MM.1S (cell line): ENCODE measurements around the gene CELF4.

ENCODE experiments used
- DNase-seq: peaks from one replicate; pipeline ENCODE4 v3.0.0-alpha.2; 2015
- H2AFZ ChIP-seq: fragments of 300-600 bp; sonication (generic); 2 replicates; pipeline ENCODE4 v1.6.0; 2016; ENCODE audit warnings: antibody characterized with exemption, low read length
- H3F3A ChIP-seq: fragments of 300-600 bp; sonication (generic); 2 replicates; pipeline ENCODE4 v1.6.1; 2016; ENCODE audit warnings: mild to moderate bottlenecking, antibody characterized with exemption, low read length, moderate library complexity, mixed read lengths; ENCODE audit not compliant: insufficient read depth
- H3K27ac ChIP-seq: fragments of 300-600 bp; sonication (generic); 2 replicates; pipeline ENCODE4 v1.5.1; 2016; ENCODE audit warnings: mild to moderate bottlenecking, low read length
- H3K27me3 ChIP-seq: fragments of 300-600 bp; sonication (generic); replicated peaks from 2 replicates; pipeline ENCODE4 v1.6.0; 2016; ENCODE audit warnings: low read length; ENCODE audit not compliant: insufficient read depth
- H3K36me3 ChIP-seq: fragments of 300-600 bp; sonication (generic); replicated peaks from 2 replicates; pipeline ENCODE4 v1.6.1; 2016; ENCODE audit warnings: mild to moderate bottlenecking, low read length, mixed read lengths; ENCODE audit not compliant: insufficient read depth
- H3K4me1 ChIP-seq: fragments of 300-600 bp; sonication (generic); 2 replicates; pipeline ENCODE4 v1.6.1; 2016; ENCODE audit warnings: low read length, mixed read lengths
- H3K4me2 ChIP-seq: fragments of 300-600 bp; sonication (generic); 2 replicates; pipeline ENCODE4 v1.6.0; 2016; ENCODE audit warnings: low read depth, low read length
- H3K4me3 ChIP-seq: fragments of 300-600 bp; sonication (generic); 2 replicates; pipeline ENCODE4 v1.5.1; 2016; ENCODE audit warnings: low read length, mixed read lengths
- H3K79me2 ChIP-seq: fragments of 300-600 bp; sonication (generic); 2 replicates; pipeline ENCODE4 v1.6.1; 2016; ENCODE audit warnings: mixed run types, low read length, mixed read lengths
- H3K9ac ChIP-seq: fragments of 300-600 bp; sonication (generic); 2 replicates; pipeline ENCODE4 v1.6.1; 2016; ENCODE audit warnings: low read length, mixed read lengths
- H3K9me2 ChIP-seq: fragments of 300-600 bp; sonication (generic); replicated peaks from 2 replicates; pipeline ENCODE4 v1.6.1; 2016; ENCODE audit warnings: mild to moderate bottlenecking, low read length, mixed read lengths; ENCODE audit not compliant: insufficient read depth
- H3K9me3 ChIP-seq: fragments of 300-600 bp; sonication (generic); replicated peaks from 2 replicates; pipeline ENCODE4 v1.6.1; 2016; ENCODE audit warnings: mild to moderate bottlenecking, low read length, mixed read lengths; ENCODE audit not compliant: insufficient read depth
- H4K20me1 ChIP-seq: fragments of 300-600 bp; sonication (generic); 2 replicates; pipeline ENCODE4 v1.6.1; 2016; ENCODE audit warnings: mild to moderate bottlenecking, low read length, moderate library complexity, mixed read lengths; ENCODE audit not compliant: insufficient read depth
- EZH2 ChIP-seq: fragments of 300-600 bp; sonication (generic); optimal IDR thresholded peaks from 2 replicates; pipeline ENCODE3; 2017; ENCODE audit warnings: low read depth, mild to moderate bottlenecking, antibody characterized with exemption, low read length, mixed read lengths
- EZH2phosphoT487 ChIP-seq: fragments of 300-600 bp; sonication (generic); IDR thresholded peaks from 2 replicates; pipeline ENCODE4 v1.6.1; 2018; ENCODE audit warnings: antibody characterized with exemption, low read length
- TF ChIP-seq, protein P1 (sequence below): fragments of 300-600 bp; sonication (generic); IDR thresholded peaks from 2 replicates; pipeline ENCODE4 v1.5.1; 2016; ENCODE audit warnings: antibody characterized with exemption, low read length, mixed read lengths

CELF4 gene

DNA sequence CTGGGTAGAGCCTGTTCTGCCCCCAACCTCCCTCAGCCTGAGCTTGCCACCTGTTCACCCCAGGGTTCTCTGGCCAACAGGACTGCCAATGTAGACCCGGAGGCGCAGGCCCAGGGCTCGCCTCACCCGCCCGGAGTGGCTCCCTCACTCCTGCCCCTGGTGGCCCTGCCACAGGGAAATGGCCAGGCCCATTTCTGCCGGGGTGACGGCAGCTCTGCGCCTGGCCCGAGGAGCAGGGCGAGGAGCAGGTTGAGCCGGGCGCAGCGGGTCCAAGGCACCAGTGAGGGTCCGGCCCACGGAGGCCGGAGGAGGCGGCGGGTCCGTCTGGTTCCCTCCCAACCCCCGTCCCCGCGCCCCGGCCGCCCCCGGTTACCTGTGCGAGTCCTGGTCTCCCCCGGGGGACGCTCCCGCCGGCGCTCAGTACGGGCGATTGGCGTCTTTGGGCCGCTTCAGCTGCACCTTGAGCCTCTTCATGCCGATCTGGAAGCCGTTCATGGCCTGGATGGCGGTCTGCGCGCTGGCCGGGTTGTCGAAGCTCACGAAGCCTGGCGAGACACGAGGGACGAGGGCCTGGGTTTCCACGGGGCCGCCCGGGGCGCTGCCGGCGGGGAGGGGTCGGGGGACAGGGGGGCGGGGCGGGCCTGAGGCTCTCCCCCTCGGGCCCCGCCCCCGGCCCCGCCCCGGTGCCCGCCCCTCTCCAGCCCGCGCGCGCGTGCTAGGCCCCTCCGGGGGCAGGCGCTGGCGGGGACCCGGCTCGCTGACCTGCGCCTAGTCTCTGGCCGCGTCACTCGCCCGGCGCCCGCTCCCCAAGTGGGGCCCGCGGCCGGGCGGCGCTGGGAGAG lies 312.0 kb downstream of the CELF4 start:
- H3K9ac ChIP-seq = no peak overlapping the region
- TF ChIP-seq EZH2phosphoT487 (no peak), EZH2 (no peak)
- TF ChIP-seq, protein P1, sequence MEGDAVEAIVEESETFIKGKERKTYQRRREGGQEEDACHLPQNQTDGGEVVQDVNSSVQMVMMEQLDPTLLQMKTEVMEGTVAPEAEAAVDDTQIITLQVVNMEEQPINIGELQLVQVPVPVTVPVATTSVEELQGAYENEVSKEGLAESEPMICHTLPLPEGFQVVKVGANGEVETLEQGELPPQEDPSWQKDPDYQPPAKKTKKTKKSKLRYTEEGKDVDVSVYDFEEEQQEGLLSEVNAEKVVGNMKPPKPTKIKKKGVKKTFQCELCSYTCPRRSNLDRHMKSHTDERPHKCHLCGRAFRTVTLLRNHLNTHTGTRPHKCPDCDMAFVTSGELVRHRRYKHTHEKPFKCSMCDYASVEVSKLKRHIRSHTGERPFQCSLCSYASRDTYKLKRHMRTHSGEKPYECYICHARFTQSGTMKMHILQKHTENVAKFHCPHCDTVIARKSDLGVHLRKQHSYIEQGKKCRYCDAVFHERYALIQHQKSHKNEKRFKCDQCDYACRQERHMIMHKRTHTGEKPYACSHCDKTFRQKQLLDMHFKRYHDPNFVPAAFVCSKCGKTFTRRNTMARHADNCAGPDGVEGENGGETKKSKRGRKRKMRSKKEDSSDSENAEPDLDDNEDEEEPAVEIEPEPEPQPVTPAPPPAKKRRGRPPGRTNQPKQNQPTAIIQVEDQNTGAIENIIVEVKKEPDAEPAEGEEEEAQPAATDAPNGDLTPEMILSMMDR = no peak
- H2AFZ ChIP-seq = no peak overlapping the region
- peak; percentile 50 for DNase-seq
- H3K4me1 ChIP-seq = no peaks in the 10 kb centered on the region
- H3K79me2 ChIP-seq = no peaks in the 10 kb centered on the region
- H3K4me3 ChIP-seq = peak overlapping the region; percentile 39; the same call in 1 of the 2 replicates
- H3K27ac ChIP-seq = no peak overlapping the region
- no peaks in the 10 kb centered on the region for H3K9me3 ChIP-seq
- H4K20me1 ChIP-seq = no peaks in the 10 kb centered on the region
- no peaks in the 10 kb centered on the region for H3K36me3 ChIP-seq
- H3K4me2 ChIP-seq = peak overlapping the region; percentile 57; the same call in 1 of the 2 replicates
- H3K27me3 ChIP-seq = no peaks in the 10 kb centered on the region; the same call in 1 of the 2 replicates
- no peaks in the 10 kb centered on the region for H3K9me2 ChIP-seq
- no peaks in the 10 kb centered on the region for H3F3A ChIP-seq

DNA sequence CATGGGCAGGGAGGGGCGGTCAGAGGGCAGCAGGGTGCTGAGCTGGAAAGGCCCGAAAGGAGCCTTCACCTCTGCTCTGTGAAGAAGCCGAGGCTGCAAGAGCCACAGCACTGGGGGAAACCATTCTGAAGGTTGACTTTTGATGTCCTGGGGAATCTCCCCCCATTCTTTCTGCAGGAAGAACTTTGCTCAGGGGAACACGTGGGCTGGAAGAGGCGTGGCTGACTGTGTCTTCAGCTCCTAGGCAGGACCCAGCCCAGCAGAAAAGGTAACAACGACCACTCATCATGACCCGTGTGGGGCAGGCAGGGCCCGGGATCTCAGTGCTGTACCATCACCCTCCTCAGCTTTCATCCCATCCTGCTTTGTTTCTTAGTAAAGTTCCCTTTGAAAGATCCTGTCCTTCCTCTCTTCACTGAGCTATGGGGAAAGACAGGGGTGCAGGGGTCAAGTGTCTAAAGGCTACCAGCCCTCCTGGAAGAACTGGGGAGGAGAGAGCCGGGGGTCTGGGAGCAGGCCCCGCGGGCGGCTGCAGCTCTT lies 312.7 kb downstream of the CELF4 start:
- Histone ChIP-seq H3K9me3 (no peaks in the 10 kb centered on the region), H3K79me2 (no peaks in the 10 kb centered on the region), H3K4me1 (no peaks in the 10 kb centered on the region), H3K27ac (no peak overlapping the region), H3K4me3 (no peak overlapping the region), H2AFZ (no peak overlapping the region), H3K9me2 (no peaks in the 10 kb centered on the region), H3K27me3 (no peaks in the 10 kb centered on the region; the same call in 1 of the 2 replicates), H3K4me2 (no peak overlapping the region; the same call in 1 of the 2 replicates), H3K36me3 (no peaks in the 10 kb centered on the region), H3K9ac (no peak overlapping the region), H4K20me1 (no peaks in the 10 kb centered on the region), H3F3A (no peaks in the 10 kb centered on the region)
- DNase-seq = no peak
- no peak for TF ChIP-seq EZH2
- no peak for TF ChIP-seq EZH2phosphoT487
- TF ChIP-seq, protein P1 = no peak

DNA sequence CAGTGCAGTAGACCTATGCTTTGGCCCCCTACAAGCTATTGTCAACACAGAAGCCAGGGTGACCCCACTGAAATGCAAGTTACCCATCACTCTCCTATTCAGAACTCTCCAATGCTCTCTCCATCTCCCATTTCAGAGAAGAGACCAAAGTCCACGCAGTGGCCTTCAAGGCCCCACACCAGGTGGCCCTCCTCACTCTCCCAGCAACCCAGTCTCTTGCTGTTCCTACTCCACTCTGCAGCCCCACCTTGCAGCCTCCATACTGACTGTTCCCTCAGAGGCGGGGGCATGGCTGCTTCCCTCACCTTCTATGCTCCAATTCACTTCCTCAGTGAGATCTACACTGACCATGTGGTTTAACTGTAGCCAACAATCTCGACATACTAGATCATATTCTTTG lies 313.3 kb downstream of the CELF4 start:
- Histone ChIP-seq H3K4me3 (no peak overlapping the region), H3K4me1 (no peaks in the 10 kb centered on the region), H3K9me2 (no peaks in the 10 kb centered on the region), H3K9me3 (no peaks in the 10 kb centered on the region), H3K27ac (no peak overlapping the region), H4K20me1 (no peaks in the 10 kb centered on the region), H3K27me3 (no peaks in the 10 kb centered on the region; the same call in 1 of the 2 replicates), H3K9ac (no peak overlapping the region), H2AFZ (no peak overlapping the region), H3K79me2 (no peaks in the 10 kb centered on the region), H3K36me3 (no peaks in the 10 kb centered on the region), H3K4me2 (no peak overlapping the region), H3F3A (no peaks in the 10 kb centered on the region)
- no peak for DNase-seq
- no peak for TF ChIP-seq EZH2phosphoT487
- no peak for TF ChIP-seq EZH2
- TF ChIP-seq, protein P1 = no peak
